Ascending aorta (tissue), 2 donors: ENCODE measurements around the gene BACE2. TPM values are rescaled to one million over a fixed set of nuclear protein-coding genes. Genes with fewer than 3 reads are reported as not detected.
A peak's percentile ranks its signal among the peaks of the same experiment; 100 is the strongest.

Experiments
- DNase-seq, 2 donors: peaks; one replicate each; pipeline ENCODE4 v3.0.0-alpha.2; 2019; ENCODE audit warnings: low spot score in 2 of 2
- H3K27ac ChIP-seq, 2 donors: fragments of 200-600 bp; sonication (generic); one replicate each; pipeline ENCODE4 v1.5.1; 2016 to 2017; ENCODE audit warnings: mild to moderate bottlenecking in 1 of 2
- H3K27me3 ChIP-seq: fragments of 200-600 bp; sonication (generic); one replicate; pipeline ENCODE4 v1.5.1; 2017
- H3K36me3 ChIP-seq, 2 donors: fragments of 200-600 bp; sonication (generic); one replicate each; pipeline ENCODE4 v1.5.1; 2016
- H3K4me1 ChIP-seq, 2 donors: fragments of 200-600 bp; sonication (generic); one replicate each; pipeline ENCODE4 v1.5.1; 2016 to 2017; ENCODE audit warnings: mild to moderate bottlenecking in 1 of 2
- H3K4me3 ChIP-seq, 2 donors: fragments of 200-600 bp; sonication (generic); one replicate each; pipeline ENCODE4 v1.5.1; 2016 to 2017; ENCODE audit warnings: mild to moderate bottlenecking in 1 of 2
- H3K9me3 ChIP-seq, 2 donors: fragments of 200-600 bp; sonication (generic); one replicate each; pipeline ENCODE4 v1.5.1; 2016
- CTCF ChIP-seq, 3 experiments: fragments of 200-600 bp in 2 of 3; fragments of 450-650 bp in 1 of 3; sonication (generic) in 2 of 3; IDR thresholded peaks; one replicate each; pipeline ENCODE4 v1.5.1; 2016 to 2019; ENCODE audit warnings: antibody characterized with exemption in 3 of 3, mild to moderate bottlenecking in 1 of 3, moderate library complexity in 1 of 3
- intact Hi-C: fragments of 100-400 bp; cut with DNase I; formaldehyde crosslinking; loops from one replicate; pipeline ENCODE4 v1.15.1; 2023
- total RNA-seq: library from RNA; depleted of rRNA; stranded (reverse); fragments of >200 nt; gene quantifications from one replicate; pipeline ENCODE4 v1.1.0, GENCODE V29; 2016

BACE2 gene
- total RNA-seq, 1 donor from 2014 or later, result 151 TPM

- no peak for TF ChIP-seq CTCF (IDR thresholded peaks at IDR 0.05)
Observed at GRCh38 chr21:41166884-41167283, 1.1 kb upstream of the BACE2 start.

GRCh38 chr21:41168391-41169257 lies 664 bp downstream of the BACE2 start:
- Histone ChIP-seq H3K4me1 (peaks cover 0 to 17% of the 10 kb centered on the region in 2 donors), H3K4me3 (peak overlapping the region; percentile 92 to 99), H3K27ac (peak overlapping the region; percentile 98 to 99), H3K27me3 (no peaks in the 10 kb centered on the region), H3K9me3 (no peaks in the 10 kb centered on the region), H3K36me3 (no peaks in the 10 kb centered on the region)
- no peak for TF ChIP-seq CTCF (IDR thresholded peaks at IDR 0.05)
- peak in 1 of 2 donors; percentile 87 for DNase-seq
- intact Hi-C loops, result loop anchor here (1.0 to 10.0 kb wide), 5 partner anchors 79 to 1326 kb away; partner anchors contain the start of genes MX1, RIPK4 and RSPH1

More at GRCh38 chr21:41166884-41167283, 1.1 kb upstream of the BACE2 start:
- Histone ChIP-seq H3K4me1 (peaks cover 0 to 17% of the 10 kb centered on the region in 2 donors), H3K27me3 (no peaks in the 10 kb centered on the region), H3K9me3 (no peaks in the 10 kb centered on the region), H3K36me3 (no peaks in the 10 kb centered on the region), H3K27ac (peak overlapping the region; percentile 98 to 99), H3K4me3 (peak overlapping the region; percentile 92 to 99)
- DNase-seq, result peak in 1 of 2 donors; percentile 73
- intact Hi-C loops, result loop anchor here (1.0 to 10.0 kb wide), 6 partner anchors 40 to 1328 kb away; partner anchors contain the start of genes MX1, RIPK4 and RSPH1

- Histone ChIP-seq H3K27ac (peak overlapping the region; percentile 98 to 99), H3K9me3 (no peaks in the 10 kb centered on the region), H3K4me3 (peak overlapping the region; percentile 92 to 99), H3K36me3 (no peaks in the 10 kb centered on the region), H3K4me1 (peaks cover 0 to 17% of the 10 kb centered on the region in 2 donors), H3K27me3 (no peaks in the 10 kb centered on the region)
- no peak for TF ChIP-seq CTCF (IDR thresholded peaks at IDR 0.05)
- intact Hi-C loops, result loop anchor here (1.0 to 10.0 kb wide), 5 partner anchors 78 to 1326 kb away; partner anchors contain the start of genes MX1, RIPK4 and RSPH1
- no peak for DNase-seq
Observed at GRCh38 chr21:41169258-41169576, 1.3 kb downstream of the BACE2 start.

GRCh38 chr21:41169701-41170100 lies 1.7 kb downstream of the BACE2 start:
- intact Hi-C loops, result loop anchor here (1.0 to 10.0 kb wide), 5 partner anchors 78 to 1325 kb away; partner anchors contain the start of genes MX1, RIPK4 and RSPH1
- Histone ChIP-seq H3K27ac (peak overlapping the region; percentile 47 to 61), H3K4me1 (peaks cover 0 to 21% of the 10 kb centered on the region in 2 donors), H3K4me3 (peak overlapping the region; percentile 92 to 99), H3K36me3 (no peaks in the 10 kb centered on the region), H3K27me3 (no peaks in the 10 kb centered on the region), H3K9me3 (no peaks in the 10 kb centered on the region)
- TF ChIP-seq CTCF (IDR thresholded peaks at IDR 0.05), result no peak
- DNase-seq, result no peak

DNA sequence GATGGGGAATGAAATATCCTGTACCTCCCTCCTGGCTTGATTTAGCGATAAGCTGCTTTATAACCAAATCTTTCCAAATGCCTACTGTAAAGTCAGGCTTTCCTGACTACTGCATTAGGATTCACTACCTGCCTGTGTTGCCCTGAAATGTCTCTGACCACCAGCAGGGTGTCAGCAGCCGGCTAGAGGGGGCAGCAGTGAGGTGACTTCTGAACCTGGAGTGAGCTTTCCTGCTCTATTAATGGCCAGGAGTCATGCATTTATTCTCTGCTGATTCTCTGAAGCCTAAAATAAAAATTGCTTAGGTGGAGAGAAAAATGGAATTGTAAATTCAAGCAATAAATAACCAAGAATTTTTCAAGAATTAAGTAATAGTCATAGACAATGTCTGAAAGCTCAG lies 2.5 kb downstream of the BACE2 start:
- intact Hi-C loops, result no loop called here
- Histone ChIP-seq H3K36me3 (no peaks in the 10 kb centered on the region), H3K9me3 (no peaks in the 10 kb centered on the region), H3K4me1 (peaks cover 0 to 28% of the 10 kb centered on the region in 2 donors), H3K27me3 (no peaks in the 10 kb centered on the region), H3K4me3 (peak overlapping the region in 1 of 2 donors; percentile 99), H3K27ac (peak overlapping the region; percentile 47 to 61)
- TF ChIP-seq CTCF (IDR thresholded peaks at IDR 0.05), result peak; percentile 48 to 63 (median 60)
- peak in 1 of 2 donors; percentile 73 for DNase-seq
